ENCODE data around the gene OGDH.
A peak's percentile ranks its signal among the peaks of the same experiment; 100 is the strongest.

Gene OGDH

GRCh38 chr7:44561962-44562621 is 44.3 kb upstream of the OGDH start:
- Histone ChIP-seq H3K9me3 (ENCODE audit: control insufficient read depth, insufficient read depth, low read depth, low read length) (no peaks in the 10 kb centered on the region), H3K4me1 (ENCODE audit: control insufficient read depth, insufficient read depth, low read length) (no peaks in the 10 kb centered on the region; the same call in 1 of the 2 replicates), H3K27ac (ENCODE audit: extremely low read depth, low read depth, low read length) (no peak overlapping the region), H3K4me3 (ENCODE audit: low read depth, low read length) (no peak overlapping the region), H3K36me3 (ENCODE audit: control insufficient read depth in 2 of 2, insufficient read depth in 1 of 2, low read length in 2 of 2) (peaks cover 8 to 35% of the 10 kb centered on the region in 2 experiments; a peak in 2 of 3 replicates)
- ChIA-PET CTCF (interaction anchor here (1.3 kb wide), 1 partner anchor 321 kb away, joined by 3 read pairs; no protein-coding TSS in a partner anchor), POLR2A (interaction anchor here (0.6 to 3.3 kb wide), 2 partner anchors 11 to 435 kb away, joined by 4 to 19 read pairs; partner anchors contain the start of gene DDX56)
- TF ChIP-seq ZNF76 (tag by site-specific recombination; IDR thresholded peaks at IDR 0.05; ENCODE audit: borderline replicate concordance, low read depth) (peak; percentile 30; the same call in 1 of the 2 replicates), KLF1 (tag by site-specific recombination; IDR thresholded peaks at IDR 0.05) (0 out of 2 replicates have a peak, but pooled peaks have one; percentile 28), BCL11B (tag by site-specific recombination; IDR thresholded peaks at IDR 0.05; ENCODE audit: low read depth) (no peak), ZNF16 (tag by site-specific recombination; IDR thresholded peaks at IDR 0.05; ENCODE audit: low read depth) (no peak), ZNF280D (tag by site-specific recombination; IDR thresholded peaks at IDR 0.05) (no peak), PRDM2 (tag by site-specific recombination; IDR thresholded peaks at IDR 0.05; ENCODE audit: borderline replicate concordance) (no peak), ZSCAN23 (tag by site-specific recombination; IDR thresholded peaks at IDR 0.05) (no peak), ZNF157 (tag by site-specific recombination; IDR thresholded peaks at IDR 0.05) (no peak), ZBTB17 (tag by site-specific recombination; IDR thresholded peaks at IDR 0.05) (peak; percentile 66), ZNF239 (tag by site-specific recombination; IDR thresholded peaks at IDR 0.05) (no peak), ZNF132 (tag by site-specific recombination; IDR thresholded peaks at IDR 0.05; ENCODE audit: borderline replicate concordance) (no peak), ZNF10 (tag by site-specific recombination; IDR thresholded peaks at IDR 0.05) (peak; percentile 88), CTCF (tag by site-specific recombination; IDR thresholded peaks at IDR 0.05) (no peak), SP7 (tag by site-specific recombination; IDR thresholded peaks at IDR 0.05) (peak; percentile 53)
